Keratinocyte (primary cell): ENCODE data around the gene LTF. TPM values are rescaled to one million over a fixed set of nuclear protein-coding genes. Genes with fewer than 3 reads are reported as not detected.

Source experiments
- DNase-seq: peaks from one replicate; pipeline ENCODE4 v3.0.0-alpha.2; 2011; ENCODE audit warnings: low read depth, missing footprints, low spot score
- FAIRE-seq: peaks from 2 replicates; lab custom pipeline; 2011; peaks lifted over from hg19 to GRCh38; lab: Jason Lieb, UNC
- H2AFZ ChIP-seq: 2 replicates; pipeline ENCODE4 v1.6.0; 2012; ENCODE audit warnings: low read length, control low read depth, inconsistent platforms; ENCODE audit not compliant: control insufficient read depth
- H3K27ac ChIP-seq: 2 replicates; pipeline ENCODE4 v1.5.1; 2011; ENCODE audit warnings: low read length; ENCODE audit not compliant: control insufficient read depth, insufficient read depth
- H3K27me3 ChIP-seq: 3 replicates; pipeline ENCODE4 v1.6.0; 2011; ENCODE audit warnings: low read length; ENCODE audit not compliant: control insufficient read depth, insufficient read depth; ENCODE audit errors: extremely low read depth
- H3K36me3 ChIP-seq, 2 experiments: 2 replicates in 1 of 2; 3 replicates in 1 of 2; pipeline ENCODE4 v1.5.1; 2011; ENCODE audit warnings: low read length in 2 of 2, mild to moderate bottlenecking in 1 of 2; ENCODE audit not compliant: control insufficient read depth in 2 of 2, insufficient read depth in 2 of 2; ENCODE audit errors: extremely low read depth in 1 of 2
- H3K4me1 ChIP-seq: 3 replicates; pipeline ENCODE4 v1.5.1; 2011; ENCODE audit warnings: low read length; ENCODE audit not compliant: control insufficient read depth, insufficient read depth; ENCODE audit errors: extremely low read depth
- H3K4me2 ChIP-seq: 3 replicates; pipeline ENCODE4 v1.6.0; 2011; ENCODE audit warnings: low read depth, low read length; ENCODE audit not compliant: control insufficient read depth, insufficient read depth; ENCODE audit errors: extremely low read depth
- H3K4me3 ChIP-seq, 3 experiments: fragments of 200-600 bp in 1 of 3; sonication (generic) in 1 of 3; 2 replicates in 2 of 3; 3 replicates in 1 of 3; pipeline ENCODE4 v1.5.1; 2011 to 2016; ENCODE audit warnings: low read length in 3 of 3, mild to moderate bottlenecking in 3 of 3, control low read depth in 2 of 3, inconsistent platforms in 1 of 3, low read depth in 1 of 3, mixed read lengths in 1 of 3, mixed run types in 1 of 3, moderate library complexity in 1 of 3; ENCODE audit not compliant: control insufficient read depth in 2 of 3, insufficient read depth in 2 of 3; ENCODE audit errors: extremely low read depth in 1 of 3
- H3K79me2 ChIP-seq: 2 replicates; pipeline ENCODE4 v1.6.0; 2012; ENCODE audit warnings: low read length; ENCODE audit not compliant: control insufficient read depth, insufficient read depth
- H3K9ac ChIP-seq: 3 replicates; pipeline ENCODE4 v1.6.0; 2011; ENCODE audit warnings: low read length; ENCODE audit not compliant: control insufficient read depth, insufficient read depth; ENCODE audit errors: extremely low read depth
- H3K9me1 ChIP-seq: 3 replicates; pipeline ENCODE4 v1.6.0; 2011; ENCODE audit warnings: low read length; ENCODE audit not compliant: control insufficient read depth, insufficient read depth; ENCODE audit errors: extremely low read depth
- H3K9me3 ChIP-seq: 2 replicates; pipeline ENCODE4 v1.5.1; 2012; ENCODE audit warnings: low read depth, low read length; ENCODE audit not compliant: control insufficient read depth
- H4K20me1 ChIP-seq: 3 replicates; pipeline ENCODE4 v1.6.0; 2011; ENCODE audit warnings: low read length; ENCODE audit not compliant: control insufficient read depth, insufficient read depth; ENCODE audit errors: extremely low read depth
- CTCF ChIP-seq, 3 experiments: IDR thresholded peaks in 1 of 3; conservative IDR thresholded peaks in 1 of 3; optimal IDR thresholded peaks in 1 of 3; 2 replicates in 2 of 3; 3 replicates in 1 of 3; pipeline versions ENCODE3 to v1.5.1; 2011; ENCODE audit warnings: low read length in 3 of 3, mild to moderate bottlenecking in 3 of 3, moderate library complexity in 2 of 3, control low read depth in 1 of 3, inconsistent platforms in 1 of 3; ENCODE audit not compliant: insufficient read depth in 2 of 3; ENCODE audit errors: extremely low read depth in 1 of 3
- EZH2 ChIP-seq: IDR thresholded peaks from one replicate; pipeline ENCODE4 v1.6.1; 2012; ENCODE audit warnings: inconsistent platforms, mild to moderate bottlenecking, low read length, moderate library complexity
- dilution Hi-C: fragments of 300-500 bp; cut with MboI; formaldehyde crosslinking; loops from one replicate; pipeline ENCODE4 v1.7.0; 2020; ENCODE audit warnings: low sequenced_read_pairs; ENCODE audit not compliant: extremely low pct_ligation_motif_present
- polyA plus RNA-seq, 5 experiments: library from polyadenylated mRNA; depleted of rRNA in 3 of 5; stranded (reverse) in 3 of 5; stranded (forward) in 1 of 5; unstranded in 1 of 5; fragments of >200 nt; gene quantifications; 1 replicate in 1 of 5; 2 replicates in 3 of 5; 3 replicates in 1 of 5; pipeline versions ENCODE4 v1.2.1 to v1.2.3, GENCODE V29; 2011 to 2012; ENCODE audit warnings: missing spikeins in 2 of 5, low read depth in 1 of 5, low replicate concordance in 1 of 5

The LTF gene
- polyA plus RNA-seq, 1 donor (not counting 4 experiments of a cell fraction or from before 2014, with no cell fraction given), result not detected

- H4K20me1 ChIP-seq, result no peaks in the 10 kb centered on the region
- no peak overlapping the region for H3K9ac ChIP-seq
- H3K27me3 ChIP-seq, result no peaks in the 10 kb centered on the region
- DNase-seq (no peak), FAIRE-seq (no peak)
- no peaks in the 10 kb centered on the region for H3K9me1 ChIP-seq
- H3K79me2 ChIP-seq, result no peaks in the 10 kb centered on the region
- TF ChIP-seq EZH2, result no peak
- TF ChIP-seq CTCF (optimal IDR thresholded peaks at IDR 0.05 in 1 of 3, IDR thresholded peaks at IDR 0.05 in 1 of 3, conservative IDR thresholded peaks at IDR 0.05 in 1 of 3; ENCODE audit: extremely low read depth in 1 of 3, insufficient read depth in 2 of 3, low read length in 3 of 3), result no peak
- H3K4me2 ChIP-seq, result no peak overlapping the region
- H3K4me3 ChIP-seq, result no peak overlapping the region
- no peak overlapping the region for H3K27ac ChIP-seq
- no peaks in the 10 kb centered on the region for H3K9me3 ChIP-seq
- H2AFZ ChIP-seq, result no peak overlapping the region
- no peaks in the 10 kb centered on the region for H3K36me3 ChIP-seq
- dilution Hi-C loops, result no loop called here
- H3K4me1 ChIP-seq, result no peaks in the 10 kb centered on the region
Measured at GRCh38 chr3:46399098-46399497, 65.6 kb downstream of the LTF start.

GRCh38 chr3:46398186-46398955 lies 66.3 kb downstream of the LTF start:
- no peaks in the 10 kb centered on the region for H4K20me1 ChIP-seq
- H3K36me3 ChIP-seq, result no peaks in the 10 kb centered on the region
- H3K4me1 ChIP-seq, result no peaks in the 10 kb centered on the region
- no peak overlapping the region for H3K4me3 ChIP-seq
- H3K9me1 ChIP-seq, result no peaks in the 10 kb centered on the region
- no peak overlapping the region for H3K9ac ChIP-seq
- H2AFZ ChIP-seq, result no peak overlapping the region
- H3K27me3 ChIP-seq, result no peaks in the 10 kb centered on the region
- FAIRE-seq (no peak), DNase-seq (no peak)
- TF ChIP-seq EZH2 (no peak), CTCF (optimal IDR thresholded peaks at IDR 0.05 in 1 of 3, IDR thresholded peaks at IDR 0.05 in 1 of 3, conservative IDR thresholded peaks at IDR 0.05 in 1 of 3; ENCODE audit: extremely low read depth in 1 of 3, insufficient read depth in 2 of 3, low read length in 3 of 3) (no peak)
- no peaks in the 10 kb centered on the region for H3K9me3 ChIP-seq
- no peak overlapping the region for H3K4me2 ChIP-seq
- H3K27ac ChIP-seq, result no peak overlapping the region
- H3K79me2 ChIP-seq, result no peaks in the 10 kb centered on the region
- dilution Hi-C loops, result no loop called here
